NCI-H2081 (cell line): ENCODE results near the gene DEFB112.

Experiments
- DNase-seq, 2 experiments: peaks; one replicate each; lab custom pipeline; 2025; lab: John Stamatoyannopoulos, UW

The DEFB112 gene

GRCh38 chr6:50049829-50050228, at the start of gene DEFB112:
Gene DEFB112, minus strand, starts transcription at chr6:50049929. Its CDS starts 60 bp downstream, at chr6:50049869.
- DNase-seq: no peak

GRCh38 chr6:50098641-50098993, 48.9 kb upstream of the DEFB112 start:
- no peak for DNase-seq

GRCh38 chr6:50097966-50098640, 48.4 kb upstream of the DEFB112 start:
- DNase-seq: no peak

- no peak for DNase-seq
These were observed 46.6 kb upstream of the DEFB112 start for GRCh38 chr6:50096296-50096695.

GRCh38 chr6:50093938-50094272, 44.2 kb upstream of the DEFB112 start:
- no peak for DNase-seq

GRCh38 chr6:50093116-50093937, 43.6 kb upstream of the DEFB112 start:
- DNase-seq: no peak

- no peak for DNase-seq
These were observed 41.9 kb upstream of the DEFB112 start for GRCh38 chr6:50091641-50092040.

GRCh38 chr6:50089911-50090310, 40.2 kb upstream of the DEFB112 start:
- no peak for DNase-seq

GRCh38 chr6:50087231-50087954, 37.7 kb upstream of the DEFB112 start:
- no peak for DNase-seq

- no peak for DNase-seq
These were observed 27.7 kb upstream of the DEFB112 start for GRCh38 chr6:50077385-50077784.

GRCh38 chr6:50076431-50076830, 26.7 kb upstream of the DEFB112 start:
- DNase-seq: no peak

- no peak for DNase-seq
These were observed 22.2 kb upstream of the DEFB112 start for GRCh38 chr6:50071921-50072320.

GRCh38 chr6:50070101-50070500, 20.4 kb upstream of the DEFB112 start:
- no peak for DNase-seq

GRCh38 chr6:50062051-50062450, 12.3 kb upstream of the DEFB112 start:
- DNase-seq: no peak

GRCh38 chr6:50056242-50056641, 6.5 kb upstream of the DEFB112 start:
- DNase-seq: no peak

GRCh38 chr6:50047026-50047425, 2.7 kb downstream of the DEFB112 start:
- no peak for DNase-seq

GRCh38 chr6:50030777-50031562, 18.8 kb downstream of the DEFB112 start:
- DNase-seq: peak; percentile 41 to 45

GRCh38 chr6:50030350-50030749, 19.4 kb downstream of the DEFB112 start:
- DNase-seq: no peak

- DNase-seq: no peak
These were observed 24.5 kb downstream of the DEFB112 start for GRCh38 chr6:50025258-50025657.

- DNase-seq: no peak
These were observed 27.8 kb downstream of the DEFB112 start, which contains the start of gene DEFB110 for GRCh38 chr6:50021894-50022293. Gene DEFB110, minus strand, starts transcription at chr6:50021994. Its CDS starts 59 bp downstream, at chr6:50021935.

GRCh38 chr6:50007819-50008218, 41.9 kb downstream of the DEFB112 start:
- DNase-seq: no peak

- DNase-seq: no peak
These were observed 46.6 kb downstream of the DEFB112 start for GRCh38 chr6:50003139-50003538.
